DND-41 (cell line): ENCODE results near the gene EEFSEC.

Experiments
- ATAC-seq: fragments of 200-7000 bp; cut with Tn5 transposase; 3 replicates; pipeline ENCODE4 v1.9.1; 2021; ENCODE audit warnings: low read depth; ENCODE audit not compliant: insufficient read depth
- DNase-seq: peaks from one replicate; pipeline ENCODE4 v3.0.0-alpha.2; 2020
- H2AFZ ChIP-seq: 2 replicates; pipeline ENCODE4 v1.6.0; 2012; ENCODE audit warnings: low read depth, low read length
- H3K27ac ChIP-seq: 2 replicates; pipeline ENCODE4 v1.5.1; 2012; ENCODE audit warnings: low read length, inconsistent platforms
- H3K27me3 ChIP-seq: fragments of 200-600 bp; sonication (generic); 2 replicates; pipeline ENCODE4 v1.6.0; 2012; ENCODE audit warnings: low read length, mild to moderate bottlenecking, inconsistent platforms; ENCODE audit not compliant: insufficient read depth, poor library complexity
- H3K36me3 ChIP-seq: 2 replicates; pipeline ENCODE4 v1.5.1; 2012; ENCODE audit warnings: low read length, inconsistent platforms; ENCODE audit not compliant: insufficient read depth
- H3K4me1 ChIP-seq: 2 replicates; pipeline ENCODE4 v1.5.1; 2012; ENCODE audit warnings: mild to moderate bottlenecking, low read length; ENCODE audit not compliant: insufficient read depth
- H3K4me2 ChIP-seq: 2 replicates; pipeline ENCODE4 v1.6.0; 2012; ENCODE audit warnings: mild to moderate bottlenecking, moderate library complexity, low read length, inconsistent platforms; ENCODE audit not compliant: insufficient read depth
- H3K4me3 ChIP-seq, 2 experiments: fragments of 200-600 bp in 1 of 2; shearing (Covaris generic) in 1 of 2; 2 replicates each; pipeline ENCODE4 v1.5.1; 2012 to 2016; ENCODE audit warnings: inconsistent platforms in 2 of 2, low read length in 2 of 2, mild to moderate bottlenecking in 2 of 2, low read depth in 1 of 2, moderate library complexity in 1 of 2
- H3K79me2 ChIP-seq: 2 replicates; pipeline ENCODE4 v1.6.0; 2012; ENCODE audit warnings: low read length, inconsistent platforms; ENCODE audit not compliant: insufficient read depth
- H3K9ac ChIP-seq: 2 replicates; pipeline ENCODE4 v1.6.0; 2012; ENCODE audit warnings: low read depth, mild to moderate bottlenecking, inconsistent platforms, low read length, moderate library complexity
- H3K9me3 ChIP-seq: 2 replicates; pipeline ENCODE4 v1.5.1; 2012; ENCODE audit warnings: low read length, moderate library complexity, mild to moderate bottlenecking, inconsistent platforms; ENCODE audit not compliant: insufficient read depth, severe bottlenecking
- H4K20me1 ChIP-seq: 2 replicates; pipeline ENCODE4 v1.6.0; 2012; ENCODE audit warnings: low read length; ENCODE audit not compliant: insufficient read depth
- CTCF ChIP-seq: IDR thresholded peaks from 2 replicates; pipeline ENCODE4 v1.5.1; 2012; ENCODE audit warnings: borderline replicate concordance, low read length, moderate library complexity, mild to moderate bottlenecking; ENCODE audit not compliant: poor library complexity, severe bottlenecking; ENCODE audit errors: extremely low read depth
- EZH2 ChIP-seq: IDR thresholded peaks from 3 replicates; pipeline ENCODE4 v1.6.1; 2012; ENCODE audit warnings: borderline replicate concordance, low read depth, mild to moderate bottlenecking, moderate library complexity, low read length, inconsistent platforms; ENCODE audit not compliant: severe bottlenecking

EEFSEC gene

GRCh38 chr3:128378631-128379347 is 225.5 kb downstream of the EEFSEC start:
- no peak overlapping the region for H3K4me2 ChIP-seq
- DNase-seq (no peak), ATAC-seq (no peak)
- H3K4me3 ChIP-seq: no peak overlapping the region
- TF ChIP-seq CTCF (no peak), EZH2 (no peak)
- 0 out of 2 replicates have a peak, but pooled peaks cover 3% of the 10 kb centered on the region for H3K36me3 ChIP-seq
- no peak overlapping the region for H3K27ac ChIP-seq
- no peaks in the 10 kb centered on the region for H3K4me1 ChIP-seq
- no peak overlapping the region for H3K9ac ChIP-seq
- no peaks in the 10 kb centered on the region for H4K20me1 ChIP-seq
- no peak overlapping the region for H2AFZ ChIP-seq
- no peaks in the 10 kb centered on the region for H3K27me3 ChIP-seq
- H3K9me3 ChIP-seq: no peaks in the 10 kb centered on the region
- H3K79me2 ChIP-seq: no peaks in the 10 kb centered on the region

DNA sequence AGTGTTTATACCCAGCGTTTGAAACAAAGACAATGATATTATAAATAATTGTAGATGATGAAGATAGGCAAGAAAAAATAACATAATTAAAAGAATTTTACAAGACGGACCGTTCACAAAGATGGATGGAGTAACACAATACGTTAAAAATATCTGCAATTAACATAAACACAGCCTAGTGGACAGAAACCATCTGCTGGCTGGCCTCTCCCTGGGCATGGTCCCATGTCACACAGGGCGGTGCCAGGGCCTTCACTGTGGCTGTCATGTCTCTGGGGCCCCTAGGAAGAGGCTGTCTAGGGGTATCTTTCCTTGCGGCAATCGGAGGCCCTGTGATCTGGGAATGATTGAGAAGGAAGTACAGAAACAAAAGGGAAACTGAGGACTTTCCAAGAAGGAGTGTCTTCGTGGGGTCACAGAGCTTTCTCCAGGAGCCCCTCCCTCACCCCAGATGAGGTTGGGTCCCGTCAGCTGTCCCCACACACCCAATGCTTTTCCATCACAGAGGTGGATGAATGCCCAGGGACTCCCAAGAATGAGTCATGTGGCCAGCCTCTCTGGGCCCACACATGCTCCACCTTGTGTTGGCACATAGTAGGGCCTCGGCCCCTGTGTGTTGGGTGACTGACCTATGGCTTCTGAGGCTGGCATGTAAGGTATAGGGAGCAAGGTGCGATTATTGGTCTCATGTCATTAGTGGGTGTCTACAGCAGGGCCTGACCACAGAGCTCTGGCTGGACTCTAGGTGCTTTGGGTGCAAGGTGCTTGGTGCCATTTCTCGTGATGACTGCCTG is 226.3 kb downstream of the EEFSEC start:
- Histone ChIP-seq H3K4me1 (no peaks in the 10 kb centered on the region), H3K36me3 (0 out of 2 replicates have a peak, but pooled peaks cover 3% of the 10 kb centered on the region), H3K27ac (no peak overlapping the region), H3K27me3 (no peaks in the 10 kb centered on the region), H3K9me3 (no peaks in the 10 kb centered on the region), H2AFZ (no peak overlapping the region), H4K20me1 (peaks cover 6% of the 10 kb centered on the region; the same call in 1 of the 2 replicates), H3K4me3 (no peak overlapping the region), H3K79me2 (no peaks in the 10 kb centered on the region), H3K4me2 (no peak overlapping the region), H3K9ac (no peak overlapping the region)
- ATAC-seq (no peak), DNase-seq (no peak)
- TF ChIP-seq CTCF (no peak), EZH2 (no peak)

DNA sequence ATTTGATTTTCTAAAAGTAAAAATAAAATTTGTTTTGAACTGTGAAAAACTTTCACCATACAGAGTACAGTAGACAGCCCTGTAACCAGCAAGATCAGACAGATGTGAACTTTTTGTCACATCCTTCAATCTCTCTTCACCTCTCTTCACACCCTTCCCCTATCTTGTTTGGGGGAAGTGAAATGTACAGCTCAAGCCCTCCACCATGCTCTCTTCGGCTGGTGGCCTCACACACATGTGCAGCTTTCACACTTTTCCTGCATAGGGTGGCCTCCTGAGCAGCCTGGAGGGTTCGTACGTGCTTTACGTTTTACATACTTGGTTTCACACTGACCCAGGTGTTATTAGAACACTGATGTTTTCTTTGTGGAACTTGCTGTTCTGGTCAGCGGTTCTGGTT is 227.0 kb downstream of the EEFSEC start:
- no peak for ATAC-seq
- H3K79me2 ChIP-seq: no peaks in the 10 kb centered on the region
- DNase-seq: no peak
- no peaks in the 10 kb centered on the region for H3K9me3 ChIP-seq
- no peak overlapping the region for H3K9ac ChIP-seq
- H3K27ac ChIP-seq: no peak overlapping the region
- no peak overlapping the region for H2AFZ ChIP-seq
- no peak overlapping the region for H3K4me2 ChIP-seq
- no peak for TF ChIP-seq EZH2
- TF ChIP-seq CTCF: no peak
- no peaks in the 10 kb centered on the region for H3K4me1 ChIP-seq
- H3K36me3 ChIP-seq: 0 out of 2 replicates have a peak, but pooled peaks cover 3% of the 10 kb centered on the region
- no peaks in the 10 kb centered on the region for H3K27me3 ChIP-seq
- no peak overlapping the region for H3K4me3 ChIP-seq
- peaks cover 7% of the 10 kb centered on the region; the same call in 1 of the 2 replicates for H4K20me1 ChIP-seq
